HG03469 (cell line): ENCODE results near the gene CYTL1.
"Not testable (repeated sequence)": the region's sequence is repeated elsewhere in the genome, so short reads cannot be mapped to it uniquely, and the experiment has no call there.

Experiments used
- ATAC-seq: cut with Tn5 transposase; IDR thresholded peaks from one replicate; pipeline ENCODE4 v1.9.1; 2021; ENCODE audit warnings: mild to moderate bottlenecking, moderate library complexity, moderate number of reproducible peaks; ENCODE audit not compliant: unreplicated experiment

CYTL1 gene

DNA sequence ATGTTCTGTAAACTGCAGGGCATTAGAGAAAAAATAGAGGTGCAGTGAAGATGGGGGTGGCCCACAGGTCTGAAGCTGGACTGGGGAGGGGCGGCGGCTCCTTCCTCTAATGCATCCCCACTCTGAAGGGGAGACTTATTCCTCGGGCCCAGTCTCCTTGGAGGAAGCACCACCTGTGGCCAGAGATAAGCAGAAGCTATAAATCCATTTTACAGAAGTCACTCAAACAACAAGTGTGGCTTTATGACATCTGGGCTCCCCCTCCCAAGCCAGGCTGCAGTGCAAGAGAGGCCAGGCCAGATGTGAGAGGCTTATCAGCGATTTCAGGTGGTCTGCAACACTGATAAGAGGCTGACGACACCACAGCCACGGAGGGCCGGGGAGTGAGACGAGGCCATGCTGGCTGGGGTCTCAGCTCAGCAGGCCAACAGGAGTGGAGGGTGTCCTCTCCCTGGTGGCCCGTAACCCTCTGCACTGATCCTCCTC is 15.8 kb downstream of the CYTL1 start:
- no peak for ATAC-seq

DNA sequence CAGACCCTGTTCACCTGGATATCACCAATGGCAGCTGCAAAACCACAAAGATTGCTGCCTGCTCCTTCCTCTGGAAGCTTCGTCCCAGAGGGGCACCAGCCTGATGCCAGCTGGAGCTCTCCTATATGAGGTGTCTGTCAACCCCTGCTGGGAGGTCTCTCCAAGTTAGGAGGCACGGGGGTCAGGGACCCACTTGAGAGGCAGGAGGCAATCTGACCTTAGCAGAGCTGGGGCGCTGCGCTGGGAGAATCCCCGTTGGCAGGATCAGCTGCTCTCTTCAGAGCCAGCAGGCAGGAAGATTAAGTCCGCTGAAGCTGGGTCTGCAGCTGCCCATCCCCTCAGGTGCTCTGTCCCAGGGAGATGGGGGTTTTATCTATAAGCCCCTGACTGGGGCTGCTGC is 17.6 kb downstream of the CYTL1 start:
- not testable (repeated sequence) for ATAC-seq

DNA sequence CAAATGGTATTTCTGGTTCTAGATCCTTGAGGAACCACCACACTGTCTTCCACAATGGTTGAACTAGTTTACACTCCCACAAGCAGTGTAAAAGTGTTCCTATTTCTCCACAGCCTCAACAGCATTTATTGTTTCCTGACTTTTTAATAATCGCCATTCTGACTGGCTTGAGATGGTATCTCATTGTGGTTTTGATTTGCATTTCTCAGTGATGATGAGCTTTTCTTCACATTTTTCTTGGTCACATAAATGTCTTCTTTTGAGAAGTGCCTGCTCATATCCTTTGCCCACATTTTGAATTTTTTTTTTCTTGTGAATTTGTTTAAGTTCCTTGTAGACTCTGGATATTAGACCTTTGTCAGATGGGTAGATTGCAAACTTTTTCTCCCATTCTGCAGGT is 22.3 kb downstream of the CYTL1 start:
- not testable (repeated sequence) for ATAC-seq

DNA sequence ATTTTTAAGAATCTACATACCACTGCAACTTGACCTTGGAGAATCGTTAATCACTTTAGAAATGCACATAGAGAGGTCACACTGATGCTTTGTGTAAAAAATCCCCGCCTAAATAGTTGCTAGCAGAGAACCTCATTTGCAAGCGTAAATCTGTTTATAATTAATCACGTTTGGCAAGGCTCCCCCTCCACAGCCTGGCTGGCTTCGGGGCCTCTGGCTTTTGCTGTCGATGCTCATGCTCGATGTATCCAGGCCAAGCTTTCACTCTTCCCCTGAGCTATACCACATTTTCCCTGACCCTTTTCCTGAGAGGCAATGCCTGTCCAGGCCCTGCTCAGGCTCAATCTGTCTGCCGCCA is 23.4 kb downstream of the CYTL1 start:
- ATAC-seq: no peak

DNA sequence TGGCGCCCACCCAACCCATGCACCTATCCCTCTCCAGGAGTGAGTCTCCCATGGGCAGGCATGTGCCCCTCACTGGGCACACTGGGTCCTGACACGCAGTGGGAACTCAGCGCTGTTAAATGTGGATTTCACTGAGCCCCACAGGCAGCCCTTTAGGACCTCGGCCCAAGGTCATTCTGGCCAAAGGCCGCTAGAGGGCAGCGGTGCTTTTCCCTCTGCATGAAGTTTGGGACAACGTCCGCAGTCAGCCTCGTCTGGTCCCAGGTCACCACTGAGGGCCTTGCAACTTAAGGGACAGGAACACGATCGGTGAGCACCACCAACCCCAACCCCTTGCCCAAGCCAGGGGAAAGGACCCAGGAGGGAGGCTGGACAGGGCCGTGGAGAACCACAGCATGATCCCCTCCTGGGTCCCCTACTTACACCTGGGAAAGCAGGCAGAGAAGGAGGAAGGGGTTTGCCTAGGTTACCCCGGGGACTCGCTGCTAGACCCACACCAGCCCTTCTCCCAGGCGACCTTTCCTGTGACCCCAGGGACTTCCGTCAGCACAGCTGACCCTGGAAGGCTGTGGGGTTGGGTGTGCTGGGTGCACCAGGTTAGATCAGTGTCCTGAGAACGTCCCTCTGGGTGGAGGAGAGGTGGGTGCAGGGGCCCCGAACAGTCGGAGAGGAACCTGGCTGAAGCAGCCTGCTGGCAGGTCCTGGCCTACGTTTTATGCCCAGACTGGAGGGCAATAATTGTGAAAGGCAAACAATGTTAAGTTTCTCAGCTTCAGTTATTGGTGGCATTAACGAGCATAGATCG is 24.0 kb downstream of the CYTL1 start:
- ATAC-seq: no peak

DNA sequence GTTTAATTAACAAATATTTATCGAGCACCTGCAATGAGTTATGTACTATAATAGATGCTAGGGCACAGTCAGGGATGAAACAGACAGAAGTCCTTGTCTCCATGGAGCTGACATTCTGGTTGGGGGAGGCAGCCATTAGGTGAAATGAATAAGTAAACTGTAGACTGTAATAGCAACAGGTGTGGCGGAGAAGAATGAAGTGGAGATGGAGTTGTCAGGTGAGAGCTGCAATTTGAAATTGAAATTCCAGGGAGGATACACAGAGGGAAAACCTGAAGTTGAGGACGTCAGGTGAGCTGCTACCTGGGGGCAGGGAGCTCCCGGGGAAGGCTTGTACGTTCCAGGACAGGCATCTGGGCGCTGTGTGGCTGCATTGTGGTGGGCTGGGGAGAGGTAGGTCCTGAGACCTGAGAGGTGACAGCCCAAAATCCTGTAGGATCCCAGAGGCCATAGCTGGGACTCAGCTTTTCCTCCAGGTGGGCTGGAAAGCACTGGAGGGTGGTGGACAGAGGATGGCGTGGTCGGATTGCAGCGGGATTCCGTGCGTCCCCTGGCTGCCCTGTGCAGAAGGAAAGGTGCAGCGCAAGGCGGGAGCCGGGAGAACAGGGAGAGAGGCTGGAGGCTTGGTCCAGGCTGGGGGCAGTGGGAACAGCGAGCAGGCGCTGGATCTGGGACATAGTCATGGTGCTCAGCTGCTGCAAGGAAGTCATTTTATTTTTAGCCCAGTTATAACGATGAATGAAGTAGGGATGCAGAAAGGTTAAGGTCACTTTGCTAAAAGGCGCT is 24.8 kb downstream of the CYTL1 start:
- ATAC-seq: no peak

DNA sequence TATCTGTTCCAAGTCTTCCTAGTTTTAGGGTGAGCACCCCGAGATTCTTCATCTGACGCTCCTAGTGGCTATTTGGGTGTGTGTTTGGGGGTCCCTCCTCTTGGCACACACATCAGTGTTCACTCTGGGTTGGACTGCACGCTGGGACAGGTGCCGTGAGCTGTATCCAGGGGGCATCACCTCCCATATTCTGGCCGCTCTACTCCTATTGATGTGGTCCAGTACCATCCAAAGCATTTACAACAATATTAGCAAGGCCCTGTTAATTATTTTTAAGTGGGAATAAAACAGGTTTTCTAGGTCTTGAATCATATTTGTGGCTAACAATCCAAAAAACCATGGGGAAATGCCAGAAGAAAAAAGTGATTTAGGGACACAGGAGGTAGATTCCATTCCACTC is 26.4 kb downstream of the CYTL1 start:
- ATAC-seq: no peak

DNA sequence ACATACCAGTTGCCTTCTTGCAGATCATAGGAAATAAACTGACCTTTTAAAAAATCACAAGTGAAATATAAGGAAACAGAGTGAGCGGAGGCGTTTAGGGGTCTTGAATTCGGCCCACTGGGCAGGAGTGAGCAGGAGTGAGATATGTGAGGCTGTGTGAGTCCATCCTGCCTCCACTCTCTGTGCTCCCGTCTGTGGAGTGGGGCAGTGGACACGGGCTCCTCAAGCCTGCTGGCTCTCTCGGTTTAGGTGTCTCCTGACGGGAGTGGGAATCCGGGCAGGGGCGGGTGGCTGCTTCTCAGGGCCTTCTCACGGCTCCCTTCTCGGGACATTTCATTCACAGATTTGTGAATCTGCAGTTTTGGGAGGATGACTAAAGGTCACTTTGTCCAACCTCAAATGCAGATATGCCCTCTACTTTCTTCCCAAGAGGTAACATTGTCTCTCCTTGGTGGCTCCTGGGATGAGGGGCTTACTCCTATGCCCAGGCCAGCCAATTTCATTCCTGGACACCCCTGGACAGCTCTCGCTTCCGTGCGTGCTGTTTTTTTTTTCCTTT is 27.6 kb downstream of the CYTL1 start:
- ATAC-seq: no peak

DNA sequence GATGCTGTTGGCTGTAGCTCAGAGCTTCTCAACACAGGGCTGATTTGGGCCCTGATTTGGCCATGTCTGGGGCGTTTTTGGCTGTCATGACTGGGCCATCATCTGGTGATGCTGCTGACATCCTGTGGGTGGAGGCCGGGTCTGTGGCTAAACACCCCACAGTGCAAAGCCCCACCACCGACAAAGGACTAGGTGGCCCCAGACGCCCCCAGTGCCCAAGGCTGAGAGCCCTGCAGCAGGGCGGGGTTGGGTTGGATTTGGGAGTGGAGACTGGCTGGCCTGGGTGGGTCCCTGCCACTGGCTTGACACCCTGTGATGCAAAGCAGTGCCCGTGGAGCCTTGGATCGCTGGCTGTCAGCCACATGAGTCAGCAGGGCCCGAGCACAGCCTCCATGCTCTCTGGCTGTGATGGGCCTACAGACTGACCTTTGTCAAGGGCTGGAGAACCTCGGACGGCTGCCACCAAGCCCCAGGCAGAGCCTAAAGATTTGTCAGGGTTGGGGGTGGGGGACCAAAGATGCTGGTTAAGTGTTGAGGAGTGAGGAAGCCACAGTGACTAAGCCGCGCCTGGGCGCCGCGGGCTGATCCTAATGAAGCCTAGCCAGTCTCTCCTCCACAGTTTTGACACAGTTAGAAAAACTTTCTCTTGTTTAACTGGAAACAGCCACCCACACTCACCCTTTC is 28.3 kb downstream of the CYTL1 start:
- ATAC-seq: no peak

DNA sequence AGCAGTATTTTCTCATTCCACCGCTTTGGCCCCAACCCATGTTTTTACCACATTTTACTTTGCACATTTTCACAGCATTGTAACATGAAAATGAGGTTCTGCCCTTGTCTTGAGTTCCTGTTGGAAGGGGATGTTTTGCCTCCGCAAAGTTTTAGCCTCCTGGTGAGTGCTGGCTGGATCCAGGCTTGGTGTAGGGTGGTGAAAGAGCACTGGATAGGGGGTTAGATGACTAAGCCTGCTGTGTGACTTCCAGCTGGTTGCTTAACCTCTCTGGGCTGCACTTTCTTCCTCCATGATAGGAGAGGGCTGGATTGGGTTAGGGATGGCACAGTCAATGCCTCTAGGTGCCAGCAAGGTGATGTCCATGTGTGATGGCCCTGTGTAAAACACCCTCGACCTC is 28.9 kb downstream of the CYTL1 start:
- ATAC-seq: no peak

DNA sequence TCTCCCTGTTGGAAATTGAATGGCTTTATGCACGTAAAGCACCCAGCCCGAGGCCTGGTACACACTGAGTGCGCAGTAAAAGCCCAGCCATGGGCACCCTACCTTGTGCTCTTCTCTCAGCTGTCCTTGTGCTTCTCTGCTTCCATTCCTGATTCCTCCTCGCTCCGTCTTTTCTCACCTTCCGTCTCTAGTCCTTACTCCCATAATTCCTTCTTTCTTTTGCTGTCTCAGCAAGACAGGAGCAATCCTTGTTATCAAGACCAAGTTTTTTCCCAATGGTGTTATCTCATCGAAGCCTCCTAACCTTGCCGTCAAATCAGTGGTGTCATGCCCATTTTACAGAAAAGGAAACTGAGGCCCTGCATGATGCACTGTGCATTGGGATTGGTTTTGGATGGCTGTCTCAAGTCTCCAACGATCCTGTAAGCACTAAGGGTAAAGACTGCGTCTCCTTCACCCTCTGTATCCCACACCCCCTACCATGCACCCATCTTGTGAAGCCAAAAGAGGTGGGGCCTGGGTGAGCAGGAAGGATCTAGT is 30.1 kb downstream of the CYTL1 start:
- no peak for ATAC-seq

DNA sequence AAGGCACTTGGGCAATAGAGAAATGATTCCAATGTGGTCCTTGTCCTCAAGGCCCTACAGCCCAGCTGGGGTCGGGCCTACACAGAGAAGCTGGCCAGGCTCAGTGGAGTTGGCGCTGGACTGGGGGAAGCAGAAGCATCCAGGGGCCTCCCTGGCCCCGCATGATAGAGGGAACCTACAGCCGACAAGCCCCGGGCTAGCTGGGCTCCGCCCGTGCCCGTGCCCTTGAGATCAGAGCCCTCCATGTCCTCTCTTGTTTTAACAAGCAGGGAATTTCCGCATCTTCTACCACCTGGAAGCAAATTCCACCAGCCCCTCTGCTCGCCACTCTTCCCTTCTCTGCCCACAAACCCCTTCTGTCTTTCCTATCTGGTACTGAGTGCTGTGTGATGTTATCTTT is 31.6 kb downstream of the CYTL1 start:
- ATAC-seq: no peak

DNA sequence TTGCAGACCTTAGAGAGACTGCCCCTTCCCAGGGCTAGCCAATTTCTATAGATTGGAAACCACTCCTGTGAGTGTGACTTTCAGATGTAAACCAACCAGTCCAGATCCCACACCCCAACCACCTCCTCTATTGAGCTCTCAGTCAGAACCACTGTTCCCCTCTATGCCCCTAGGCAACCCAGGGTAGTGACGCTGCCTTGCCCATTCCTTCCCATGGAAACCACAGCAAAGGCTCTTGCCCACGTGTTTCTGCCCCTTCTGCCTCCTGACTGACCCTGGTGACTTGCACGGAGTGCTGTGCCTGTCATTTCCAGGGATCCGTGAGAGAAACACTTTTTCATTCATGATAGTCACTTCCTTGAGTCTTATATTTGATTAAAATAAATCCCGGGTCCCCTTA is 32.4 kb downstream of the CYTL1 start:
- no peak for ATAC-seq

DNA sequence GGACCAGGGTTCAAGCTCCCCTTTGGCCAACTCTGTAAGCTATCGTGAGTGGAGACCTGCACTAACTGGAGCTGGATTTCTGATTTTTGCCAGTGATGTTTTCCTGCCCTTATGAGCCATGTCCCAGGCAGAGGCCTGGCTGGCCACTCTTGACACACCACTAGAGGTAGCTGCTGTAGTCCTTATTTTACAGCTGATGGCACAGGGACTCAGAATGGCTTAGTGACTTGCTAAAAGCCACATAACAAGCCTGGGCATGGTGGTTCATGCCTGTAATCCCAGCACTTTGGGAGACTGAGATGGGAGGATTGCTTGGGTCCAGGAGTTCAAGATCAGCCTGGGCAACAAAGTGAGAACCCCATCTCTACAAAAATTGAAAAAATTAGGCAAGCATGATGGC is 33.4 kb downstream of the CYTL1 start:
- no peak for ATAC-seq

DNA sequence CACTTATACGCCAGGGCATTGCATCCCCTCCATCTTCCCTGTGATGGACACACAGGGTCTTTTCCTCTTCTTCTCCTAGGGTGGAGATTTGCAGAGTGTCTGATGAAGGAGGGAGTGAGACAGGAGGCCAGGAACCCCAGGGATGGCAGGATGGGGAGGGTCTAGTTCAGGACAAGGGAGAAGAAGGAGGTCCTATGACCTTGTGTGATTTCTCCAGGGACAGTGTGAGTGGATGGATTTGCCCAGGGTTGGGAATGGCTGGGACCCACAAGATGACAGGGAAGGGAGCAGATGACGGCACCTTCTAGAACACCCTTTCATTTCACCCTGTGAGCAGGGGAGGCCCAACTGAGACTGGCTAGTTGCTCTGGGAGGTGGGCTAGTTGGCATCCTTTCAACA is 34.2 kb downstream of the CYTL1 start:
- ATAC-seq: no peak

DNA sequence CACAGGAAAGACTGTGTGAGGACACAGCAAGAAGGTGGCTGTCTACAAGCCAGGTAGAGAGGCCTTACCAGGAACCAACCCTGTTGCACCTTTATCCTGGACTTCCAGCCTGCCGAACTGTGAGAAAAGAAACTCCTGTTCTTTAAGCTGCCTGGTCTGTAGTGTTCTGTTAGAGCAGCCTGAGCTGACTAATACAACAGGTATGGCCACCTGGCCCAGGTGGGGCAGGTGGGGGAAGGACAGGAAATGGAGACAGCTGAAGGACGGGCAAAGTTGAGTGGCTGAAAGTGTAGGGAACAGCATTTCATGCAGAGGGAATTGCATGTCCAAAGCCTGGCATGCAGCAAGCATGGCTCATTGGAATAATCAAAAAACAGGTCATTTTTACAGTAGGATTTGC is 35.1 kb downstream of the CYTL1 start:
- ATAC-seq: no peak

DNA sequence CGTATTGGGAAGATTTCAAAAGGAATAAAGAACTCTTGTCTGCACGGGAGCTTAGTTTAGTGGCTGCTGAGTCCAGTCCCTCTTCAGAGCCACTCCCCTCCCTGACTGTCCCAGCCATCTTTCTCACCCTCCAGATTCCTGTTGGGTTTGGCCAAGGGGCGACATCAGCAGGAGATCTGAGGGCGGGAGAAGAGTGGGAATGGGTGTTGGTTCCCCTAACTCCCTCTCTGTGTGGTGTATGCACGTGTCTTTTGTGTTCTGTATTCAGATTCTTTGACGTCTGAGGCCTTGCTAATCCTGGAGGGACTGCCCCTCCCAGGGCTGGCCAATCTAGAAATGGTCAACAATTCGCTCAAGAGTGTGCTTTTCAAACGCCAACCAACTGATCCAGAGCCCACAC is 37.4 kb downstream of the CYTL1 start:
- ATAC-seq: no peak

DNA sequence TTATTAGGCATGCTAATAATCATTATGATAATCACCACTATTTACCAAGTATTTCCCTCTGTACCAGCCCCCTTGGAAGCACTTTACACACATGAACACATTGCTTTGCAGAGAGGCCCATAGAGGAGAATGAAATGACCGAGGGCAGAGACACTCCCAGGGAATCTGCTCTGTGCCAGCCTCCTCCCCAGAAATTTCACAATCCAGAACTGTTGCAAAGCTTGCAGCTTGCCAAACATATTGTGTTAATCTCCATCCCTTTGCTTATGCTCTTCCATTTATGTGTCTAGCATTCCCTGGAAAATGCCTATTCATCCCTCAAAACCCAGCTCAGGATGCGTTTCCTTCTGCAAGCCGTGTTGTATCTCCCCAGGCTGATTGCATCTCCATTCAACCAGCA is 37.8 kb downstream of the CYTL1 start:
- no peak for ATAC-seq

DNA sequence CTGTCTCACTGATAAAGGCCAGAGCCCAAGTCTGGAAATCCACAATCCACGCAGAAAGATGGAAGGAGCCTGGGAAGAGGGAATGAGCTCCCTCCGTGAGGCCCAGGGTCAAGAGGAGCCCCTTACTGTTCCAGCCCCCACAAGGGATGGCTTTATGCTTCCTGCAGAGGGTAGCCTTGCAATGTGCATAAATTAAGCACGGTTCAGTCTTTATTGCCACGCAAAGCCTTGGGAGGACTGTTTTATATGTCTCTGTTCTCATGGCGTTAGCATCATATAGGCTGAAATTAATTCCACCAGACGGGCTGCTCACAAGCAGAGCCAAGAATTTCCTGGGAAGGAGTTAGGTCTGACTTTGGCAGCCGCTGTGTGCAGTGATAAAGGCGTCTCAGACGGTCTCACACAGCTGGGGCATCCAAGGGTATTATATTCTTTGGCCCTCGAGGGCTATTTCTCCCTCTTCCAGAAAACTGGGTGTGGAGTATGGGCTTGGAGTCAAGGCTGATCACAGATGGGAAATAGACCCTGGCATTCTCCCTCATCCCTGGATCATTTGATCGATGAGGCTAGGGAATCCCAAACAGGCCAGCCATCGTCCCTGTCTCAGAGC is 38.5 kb downstream of the CYTL1 start:
- ATAC-seq: no peak

DNA sequence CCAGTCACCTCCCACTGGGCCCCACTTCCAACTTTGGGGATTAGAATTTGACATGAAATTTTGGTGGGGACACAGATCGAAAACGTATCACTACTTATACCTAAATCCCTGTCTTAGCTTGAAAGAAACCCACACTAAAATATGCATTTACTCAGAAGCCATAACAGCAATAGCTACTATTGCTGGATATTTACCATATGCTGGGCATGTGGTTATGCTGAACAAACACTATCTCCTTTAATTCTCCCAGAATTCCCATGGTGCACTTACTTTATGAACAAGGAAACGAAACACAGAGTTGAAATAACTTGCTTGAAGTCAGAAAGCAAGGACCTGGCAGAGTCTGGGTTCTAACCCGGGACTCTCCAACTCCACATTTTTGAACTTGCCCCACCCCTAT is 39.3 kb downstream of the CYTL1 start:
- ATAC-seq: no peak

DNA sequence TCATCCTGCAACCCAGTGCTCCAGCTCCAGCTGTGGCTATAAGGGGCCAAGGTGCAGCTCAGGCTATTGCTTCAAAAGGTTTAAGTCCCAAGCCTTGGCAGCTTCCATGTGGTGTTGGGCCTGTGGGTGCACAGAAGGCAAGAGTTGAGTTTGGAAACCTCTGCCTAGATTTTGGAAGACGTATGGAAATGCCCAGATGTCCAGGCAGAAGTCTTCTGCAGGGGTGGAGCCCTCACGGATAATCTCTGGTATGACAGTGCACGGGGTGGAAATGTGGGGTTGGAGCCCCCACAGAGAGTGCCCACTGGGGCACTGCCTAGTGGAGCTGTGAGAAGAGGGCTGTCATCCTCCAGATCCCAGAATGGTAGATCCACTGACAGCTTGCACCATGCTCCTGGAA is 44.5 kb downstream of the CYTL1 start:
- no peak for ATAC-seq
